ENCODE measurements around the gene GMPPB.

The GMPPB gene

DNA sequence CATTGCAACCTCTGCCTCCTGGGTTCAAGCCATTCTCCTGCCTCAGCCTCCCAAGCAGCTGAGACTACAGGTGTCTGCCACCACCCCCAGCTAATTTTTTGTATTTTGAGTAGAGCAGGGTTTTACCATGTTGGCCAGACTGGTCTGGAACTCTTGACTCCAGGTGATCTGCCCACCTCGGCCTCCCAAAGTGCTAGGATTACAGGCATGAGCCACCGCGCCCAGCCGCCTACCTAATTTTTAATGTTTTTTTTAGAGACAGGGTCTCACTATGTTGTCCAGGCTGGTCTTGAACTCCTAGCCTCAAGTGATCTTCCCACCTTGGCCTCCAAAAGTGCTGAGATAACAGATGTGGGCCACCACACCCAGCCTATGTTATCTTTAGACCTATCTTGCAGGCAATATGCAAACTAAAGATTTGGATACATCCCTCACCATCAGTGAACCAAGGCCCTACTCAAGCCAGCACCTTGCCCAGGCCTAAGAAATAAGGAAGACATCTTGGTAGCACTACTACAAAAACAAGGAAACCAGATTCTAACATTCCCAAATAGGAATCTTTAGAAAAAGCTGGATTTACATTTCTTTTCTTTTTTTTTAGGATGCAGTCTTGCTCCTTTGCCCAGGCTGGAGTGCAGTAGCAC lies 6.3 kb upstream of the GMPPB start:
- TF ChIP-seq, protein P1, sequence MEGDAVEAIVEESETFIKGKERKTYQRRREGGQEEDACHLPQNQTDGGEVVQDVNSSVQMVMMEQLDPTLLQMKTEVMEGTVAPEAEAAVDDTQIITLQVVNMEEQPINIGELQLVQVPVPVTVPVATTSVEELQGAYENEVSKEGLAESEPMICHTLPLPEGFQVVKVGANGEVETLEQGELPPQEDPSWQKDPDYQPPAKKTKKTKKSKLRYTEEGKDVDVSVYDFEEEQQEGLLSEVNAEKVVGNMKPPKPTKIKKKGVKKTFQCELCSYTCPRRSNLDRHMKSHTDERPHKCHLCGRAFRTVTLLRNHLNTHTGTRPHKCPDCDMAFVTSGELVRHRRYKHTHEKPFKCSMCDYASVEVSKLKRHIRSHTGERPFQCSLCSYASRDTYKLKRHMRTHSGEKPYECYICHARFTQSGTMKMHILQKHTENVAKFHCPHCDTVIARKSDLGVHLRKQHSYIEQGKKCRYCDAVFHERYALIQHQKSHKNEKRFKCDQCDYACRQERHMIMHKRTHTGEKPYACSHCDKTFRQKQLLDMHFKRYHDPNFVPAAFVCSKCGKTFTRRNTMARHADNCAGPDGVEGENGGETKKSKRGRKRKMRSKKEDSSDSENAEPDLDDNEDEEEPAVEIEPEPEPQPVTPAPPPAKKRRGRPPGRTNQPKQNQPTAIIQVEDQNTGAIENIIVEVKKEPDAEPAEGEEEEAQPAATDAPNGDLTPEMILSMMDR (conservative IDR thresholded peaks at IDR 0.05) = no peak
- TF ChIP-seq ZFX (IDR thresholded peaks at IDR 0.05) = no peak
- H3K27ac ChIP-seq = no peak overlapping the region

DNA sequence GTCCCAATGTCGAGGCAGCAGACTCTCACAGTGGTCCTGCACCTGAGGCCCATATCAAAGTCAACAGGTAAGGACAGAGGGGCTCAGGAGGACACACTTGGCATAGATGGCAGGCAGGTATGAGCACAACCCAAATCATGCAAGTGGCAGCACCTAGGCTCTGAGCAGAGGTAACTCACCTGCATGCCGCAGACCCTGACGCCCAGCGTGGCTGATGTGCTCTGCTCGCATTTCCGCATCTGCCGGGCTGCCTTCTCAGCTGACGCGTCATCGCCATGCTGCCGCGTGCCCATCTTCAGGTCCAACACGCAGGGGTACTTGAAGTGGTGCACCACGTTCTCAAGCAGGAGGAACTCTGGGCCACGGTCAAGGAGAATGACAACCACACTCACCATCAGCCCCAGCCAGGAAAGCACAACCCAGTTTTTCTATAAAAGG lies 4.2 kb upstream of the GMPPB start:
- no peak overlapping the region for H3K27ac ChIP-seq
- TF ChIP-seq, protein P1 (conservative IDR thresholded peaks at IDR 0.05) = no peak
- no peak for TF ChIP-seq ZFX (IDR thresholded peaks at IDR 0.05)

DNA sequence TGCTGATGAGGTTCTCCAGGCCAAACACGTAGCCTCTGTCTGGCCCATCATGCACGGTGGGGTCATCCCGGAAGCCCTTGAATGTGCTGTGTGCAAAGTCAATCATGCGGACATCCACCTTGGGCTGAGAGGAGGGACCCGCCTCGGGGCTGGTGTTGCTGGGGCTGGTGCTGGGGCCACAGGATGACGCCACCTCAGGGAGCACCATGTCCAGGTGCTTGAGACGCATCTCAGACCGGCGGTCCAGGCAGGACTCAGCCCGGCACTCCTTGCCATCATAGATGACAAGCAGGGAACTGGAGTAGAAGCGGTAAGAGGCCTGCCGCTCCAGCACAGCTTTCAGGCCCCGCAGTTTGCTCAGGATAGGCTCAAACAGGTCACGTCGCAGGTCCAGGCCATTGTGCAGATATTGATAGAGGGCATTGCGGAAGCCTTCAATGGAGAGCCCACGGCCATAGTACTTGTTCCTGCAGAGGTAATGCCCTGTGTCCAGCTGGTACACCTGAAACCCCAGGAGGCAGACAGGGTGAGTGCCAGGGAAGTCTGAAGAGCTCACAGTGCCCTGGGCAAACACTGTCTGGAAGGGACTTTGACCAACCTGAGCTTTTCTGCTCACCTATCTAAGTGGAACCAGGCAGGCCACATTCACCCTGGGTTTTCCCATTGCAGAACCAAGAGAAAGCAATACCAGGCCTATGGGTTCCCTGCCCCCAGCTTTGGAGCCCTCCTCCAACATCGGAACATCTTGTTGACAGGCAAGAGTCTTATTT lies 3.6 kb upstream of the GMPPB start:
- TF ChIP-seq, protein P1 (conservative IDR thresholded peaks at IDR 0.05) = no peak
- no peak for TF ChIP-seq ZFX (IDR thresholded peaks at IDR 0.05)
- H3K27ac ChIP-seq = no peak overlapping the region

DNA sequence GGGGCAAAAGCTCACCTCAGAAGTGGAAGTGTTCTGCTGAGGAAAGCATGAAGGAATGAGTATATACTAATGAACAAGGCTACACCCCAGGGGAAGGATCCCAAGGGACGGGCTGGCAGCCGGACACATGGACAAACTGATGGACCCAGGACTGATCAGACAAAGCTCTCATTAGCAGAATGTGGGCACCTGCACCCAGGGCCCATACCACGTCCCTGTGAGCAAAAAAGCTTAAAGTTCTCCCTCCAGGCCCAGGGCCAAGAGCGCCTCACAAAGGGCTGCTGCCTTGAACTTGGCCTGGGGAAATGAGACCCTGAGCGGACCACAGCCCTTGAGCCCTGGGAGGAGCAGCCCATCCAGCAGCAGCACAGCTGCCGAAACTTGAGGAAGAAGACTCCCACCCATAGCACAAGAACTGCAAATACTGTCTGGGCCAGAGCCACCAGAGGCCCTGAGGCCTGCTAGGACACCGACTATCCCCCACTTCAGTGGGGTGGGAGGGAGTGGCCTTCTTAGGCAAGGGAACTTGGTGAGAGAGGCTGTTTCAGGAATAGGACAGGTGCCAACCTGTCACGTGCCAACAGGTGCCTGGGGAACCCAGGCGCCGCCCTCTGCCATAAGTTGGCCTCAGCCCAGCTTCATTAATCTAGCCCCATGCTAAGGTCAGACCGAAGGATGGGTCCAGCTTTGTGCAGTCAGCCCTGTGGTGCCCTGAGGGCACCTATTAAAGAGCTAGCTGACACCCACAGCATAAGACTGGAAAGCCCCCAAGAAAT lies 2.3 kb upstream of the GMPPB start:
- TF ChIP-seq, protein P1 (conservative IDR thresholded peaks at IDR 0.05) = no peak
- no peak for TF ChIP-seq ZFX (IDR thresholded peaks at IDR 0.05)
- H3K27ac ChIP-seq = no peak overlapping the region

DNA sequence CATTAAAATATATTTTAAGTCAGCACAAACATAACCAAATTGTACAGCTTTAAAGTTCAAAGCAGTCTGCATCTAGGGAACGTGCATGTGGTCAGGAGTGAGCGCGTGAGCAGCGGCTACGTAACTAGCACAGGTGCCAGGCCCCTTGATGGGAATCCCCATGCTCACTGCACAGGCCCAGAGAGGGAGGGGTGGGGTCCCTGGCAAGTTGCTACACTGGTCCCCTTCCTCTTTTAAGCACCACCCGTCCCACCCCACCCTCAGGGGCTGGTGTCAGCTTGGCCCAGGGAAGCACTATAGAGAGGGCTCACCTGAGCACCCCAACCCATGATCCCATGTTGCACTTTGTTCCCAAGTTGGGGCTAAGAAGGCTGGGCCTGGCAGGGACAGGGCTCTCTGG lies 835 bp upstream of the GMPPB start:
- H3K27ac ChIP-seq = peak overlapping the region; percentile 94

DNA sequence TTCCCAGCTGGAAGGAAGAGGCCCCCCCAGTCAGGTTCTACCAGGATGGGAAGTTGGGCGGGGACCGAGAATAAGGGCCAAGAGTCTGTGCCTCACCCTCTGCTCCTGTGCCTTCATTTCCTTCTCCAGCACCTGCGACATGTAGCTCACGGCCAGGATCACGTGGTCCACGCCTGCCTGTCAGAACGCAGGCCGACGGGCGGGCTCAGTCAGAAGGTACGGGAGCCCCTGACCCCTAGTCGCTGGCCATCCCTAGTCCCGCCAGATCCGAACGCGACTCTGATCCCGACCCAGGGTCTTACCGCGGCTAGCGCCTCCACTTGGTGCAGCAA lies 489 bp downstream of the GMPPB start:
- TF ChIP-seq, protein P1 (conservative IDR thresholded peaks at IDR 0.05) = no peak
- no peak for TF ChIP-seq ZFX (IDR thresholded peaks at IDR 0.05)
- H3K27ac ChIP-seq = peak overlapping the region; percentile 94

More for the DNA sequence above, 835 bp upstream of the GMPPB start:
- TF ChIP-seq, protein P1 (conservative IDR thresholded peaks at IDR 0.05) = no peak
- no peak for TF ChIP-seq ZFX (IDR thresholded peaks at IDR 0.05)

DNA sequence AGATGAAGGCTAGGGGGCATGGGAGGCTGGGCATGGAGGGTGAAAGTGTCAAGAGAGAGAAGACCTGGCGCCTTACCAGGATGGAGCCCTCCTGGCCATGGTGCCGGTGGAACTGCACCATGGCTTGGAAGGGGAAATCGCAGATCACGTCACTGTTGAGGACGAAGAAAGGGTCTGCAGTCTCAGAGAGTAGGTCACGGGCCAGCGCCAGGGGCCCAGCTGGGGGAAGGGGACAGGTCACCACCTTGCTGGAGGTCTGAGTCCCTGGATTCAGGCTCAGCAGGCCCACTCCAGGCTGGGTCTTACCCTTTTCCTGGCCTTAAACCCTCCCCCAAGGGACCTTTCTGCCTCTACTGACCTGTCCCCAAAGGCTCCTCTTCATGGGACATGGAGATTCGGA lies 855 bp downstream of the GMPPB start:
- TF ChIP-seq ZFX (IDR thresholded peaks at IDR 0.05) = no peak
- TF ChIP-seq, protein P1 (conservative IDR thresholded peaks at IDR 0.05) = no peak

More for the DNA sequence above, 855 bp downstream of the GMPPB start:
- peak overlapping the region; percentile 94 for H3K27ac ChIP-seq

Data from C4-2B (cell line).